GM12891 (cell line): ENCODE results near the gene RBFOX1.

Experiments
- PAX5 ChIP-seq: IDR thresholded peaks from 2 replicates; pipeline ENCODE4 v1.6.1; 2011; ENCODE audit warnings: low read length, moderate library complexity, mild to moderate bottlenecking; ENCODE audit not compliant: insufficient read depth, severe bottlenecking
- POLR2A ChIP-seq: IDR thresholded peaks from 2 replicates; pipeline ENCODE4 v1.6.1; 2011; ENCODE audit warnings: low read depth, low read length, control low read depth
- POLR2AphosphoS5 ChIP-seq: IDR thresholded peaks from 2 replicates; pipeline ENCODE4 v1.6.1; 2011; ENCODE audit warnings: low read depth, low read length, control low read depth
- TAF1 ChIP-seq: IDR thresholded peaks from 2 replicates; pipeline ENCODE4 v1.6.1; 2011; ENCODE audit warnings: low read depth, low read length, control low read depth

- no peak for TF ChIP-seq PAX5
- TF ChIP-seq TAF1, result no peak
- TF ChIP-seq POLR2AphosphoS5, result no peak
- no peak for TF ChIP-seq POLR2A
Observed at GRCh38 chr16:7442050-7442449, 109.4 kb downstream of the RBFOX1 start.
